GM23248 (cell line): ENCODE results near the gene MFNG.

ENCODE experiments used
- EZH2 ChIP-seq: fragments of 200-600 bp; sonication (generic); IDR thresholded peaks from 2 replicates; pipeline ENCODE4 v1.6.1; 2018; ENCODE audit warnings: antibody characterized with exemption, mild to moderate bottlenecking; ENCODE audit not compliant: insufficient read depth, poor library complexity, severe bottlenecking
- EZH2phosphoT487 ChIP-seq: fragments of 200-600 bp; sonication (generic); IDR thresholded peaks from 2 replicates; pipeline ENCODE4 v1.6.1; 2018; ENCODE audit warnings: antibody characterized with exemption, moderate library complexity, mild to moderate bottlenecking, low read depth; ENCODE audit not compliant: insufficient read depth

DNA sequence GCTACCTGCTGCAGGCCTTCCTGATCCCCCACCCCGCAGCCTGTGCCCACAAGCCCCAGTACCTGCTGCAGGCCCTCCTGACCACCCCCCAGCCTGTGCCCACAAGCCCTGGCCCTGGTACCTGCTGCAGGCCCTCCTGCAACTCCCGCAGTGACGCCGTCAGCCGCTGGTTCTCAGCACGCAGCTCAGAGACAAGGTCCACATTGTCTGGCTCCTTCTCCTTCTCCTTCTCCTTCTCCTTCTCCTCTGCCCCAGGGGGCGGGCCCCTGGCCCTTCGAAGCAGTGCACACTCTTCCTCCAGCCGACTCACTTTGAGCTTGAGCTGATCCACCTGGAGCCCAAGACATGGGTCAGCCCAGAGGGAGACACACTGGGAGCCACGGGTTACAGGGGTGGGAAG, 23.9 kb upstream of the MFNG start:
- TF ChIP-seq EZH2phosphoT487 (no peak), EZH2 (no peak)
